IPS-18a (cell line): ENCODE measurements around the gene ULK3.

Experiments used
- H3K27ac ChIP-seq: one replicate; pipeline ENCODE4 v1.5.1; 2013; ENCODE audit warnings: low read length
- H3K27me3 ChIP-seq: one replicate; pipeline ENCODE4 v1.6.1; 2013; ENCODE audit warnings: mild to moderate bottlenecking, low read length; ENCODE audit not compliant: control insufficient read depth, insufficient read depth
- H3K36me3 ChIP-seq: one replicate; pipeline ENCODE4 v1.6.1; 2013; ENCODE audit warnings: low read depth, low read length; ENCODE audit not compliant: control insufficient read depth
- H3K4me1 ChIP-seq: one replicate; pipeline ENCODE4 v1.6.1; 2013; ENCODE audit warnings: low read depth, low read length; ENCODE audit not compliant: control insufficient read depth
- H3K4me3 ChIP-seq: one replicate; pipeline ENCODE4 v1.5.1; 2013; ENCODE audit warnings: low read length
- H3K9ac ChIP-seq: one replicate; pipeline ENCODE4 v1.6.1; 2013; ENCODE audit warnings: mild to moderate bottlenecking, low read length, moderate library complexity
- H3K9me3 ChIP-seq: one replicate; pipeline ENCODE4 v1.6.1; 2013; ENCODE audit warnings: low read depth, low read length; ENCODE audit not compliant: control insufficient read depth

The ULK3 gene

DNA sequence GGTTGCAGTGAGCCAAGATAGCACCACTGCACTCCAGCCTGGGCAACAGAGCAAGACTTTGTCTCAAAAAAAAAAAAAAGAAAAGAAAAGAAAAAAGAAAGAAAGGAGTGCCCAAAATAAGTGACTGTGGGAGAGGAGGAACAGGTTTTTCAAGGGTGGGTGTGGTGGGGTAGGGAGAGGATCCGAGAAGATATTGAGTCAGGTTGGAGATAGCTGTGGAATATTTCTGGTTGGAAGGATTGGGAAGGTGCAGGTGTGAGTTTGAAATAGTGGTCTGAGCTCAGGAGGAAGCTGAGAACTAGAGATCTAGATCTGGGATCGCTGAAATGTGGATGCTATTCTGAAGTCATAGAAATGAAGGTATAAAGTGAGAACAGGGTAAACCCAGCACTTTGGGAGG, 22.4 kb upstream of the ULK3 start:
- Histone ChIP-seq H3K4me3 (no peak overlapping the region), H3K9ac (no peak overlapping the region), H3K4me1 (no peaks in the 10 kb centered on the region), H3K9me3 (no peaks in the 10 kb centered on the region), H3K36me3 (no peaks in the 10 kb centered on the region), H3K27ac (no peak overlapping the region), H3K27me3 (no peaks in the 10 kb centered on the region)

DNA sequence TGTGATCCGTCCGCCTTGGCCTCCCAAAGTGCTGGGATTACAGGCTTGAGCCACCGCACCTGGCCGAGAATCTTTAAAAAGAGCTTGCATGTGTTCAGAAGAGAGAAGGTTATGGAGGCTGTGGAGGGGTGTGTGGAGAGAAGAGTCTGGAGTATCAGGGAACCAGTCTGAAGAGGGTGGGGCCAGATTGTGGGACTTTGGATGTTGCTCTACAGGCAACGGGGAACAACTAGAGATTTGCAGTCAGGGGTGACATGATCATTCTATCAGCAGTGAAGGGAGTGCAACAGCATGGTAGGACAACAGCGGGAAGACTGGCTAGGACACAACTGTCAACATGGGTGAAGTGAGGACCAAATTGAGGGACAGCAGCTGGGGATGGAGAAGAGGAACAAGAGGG, 21.3 kb upstream of the ULK3 start:
- H3K27ac ChIP-seq, result no peak overlapping the region
- H3K9me3 ChIP-seq, result no peaks in the 10 kb centered on the region
- H3K27me3 ChIP-seq, result no peaks in the 10 kb centered on the region
- no peaks in the 10 kb centered on the region for H3K36me3 ChIP-seq
- no peak overlapping the region for H3K4me3 ChIP-seq
- no peak overlapping the region for H3K9ac ChIP-seq
- no peaks in the 10 kb centered on the region for H3K4me1 ChIP-seq

DNA sequence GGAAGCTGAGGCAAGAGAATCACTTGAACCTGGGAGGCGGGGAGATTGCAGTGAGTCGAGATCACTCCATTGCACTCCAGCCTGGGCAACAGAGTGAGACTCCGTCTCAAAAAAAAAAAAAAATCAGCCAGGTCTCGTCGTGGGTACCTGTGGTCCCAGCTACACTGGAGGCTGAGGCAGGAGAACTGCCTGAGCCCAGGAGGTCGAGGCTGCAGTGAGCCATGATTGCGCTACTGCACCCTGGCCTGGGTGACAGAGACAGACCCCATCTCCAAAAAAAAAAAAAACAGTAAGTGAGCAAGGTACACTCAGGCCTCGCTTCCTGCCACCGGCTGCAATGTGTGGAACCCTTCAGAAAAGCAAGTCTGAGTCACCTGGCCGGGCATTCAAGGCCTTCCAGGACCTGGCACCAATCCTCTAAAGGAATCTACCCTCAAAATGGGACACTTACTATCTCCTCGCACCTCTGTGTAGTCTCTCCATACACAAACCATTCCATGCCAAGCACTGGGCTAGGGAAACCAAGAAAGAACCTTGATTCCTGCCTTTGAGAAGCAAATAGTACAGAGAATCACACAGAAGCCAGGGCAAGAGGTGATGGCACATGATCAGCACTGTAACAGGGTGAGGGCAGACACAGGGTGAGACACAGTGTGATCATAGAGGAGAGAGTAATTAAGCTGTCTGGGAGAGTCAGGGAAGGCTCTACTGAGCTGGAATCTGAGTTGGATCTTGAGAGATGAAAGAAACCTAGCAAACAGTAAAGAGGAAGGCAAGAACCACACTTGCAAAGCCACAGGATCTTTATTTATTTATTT, 20.5 kb upstream of the ULK3 start:
- H3K4me1 ChIP-seq, result no peaks in the 10 kb centered on the region
- H3K9me3 ChIP-seq, result no peaks in the 10 kb centered on the region
- H3K27me3 ChIP-seq, result no peaks in the 10 kb centered on the region
- no peak overlapping the region for H3K9ac ChIP-seq
- no peaks in the 10 kb centered on the region for H3K36me3 ChIP-seq
- no peak overlapping the region for H3K4me3 ChIP-seq
- H3K27ac ChIP-seq, result no peak overlapping the region

DNA sequence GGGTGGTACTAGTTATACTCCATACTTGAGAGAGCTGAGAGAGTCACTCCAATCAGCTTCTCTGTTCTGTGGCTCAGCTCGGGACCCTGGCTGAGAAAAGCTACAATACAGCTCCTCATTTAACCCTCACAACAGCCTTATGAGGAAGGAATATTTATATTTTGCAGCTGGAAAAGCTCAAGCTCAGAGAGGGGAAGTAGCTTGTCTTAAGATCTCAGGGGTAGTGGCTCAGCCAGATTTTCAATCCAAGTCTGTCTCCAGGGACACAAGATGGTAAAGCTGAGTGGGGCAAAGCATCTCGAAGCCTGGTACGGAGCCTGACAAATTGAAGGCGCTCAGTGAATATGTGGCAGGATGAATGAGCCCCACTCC, 15.4 kb upstream of the ULK3 start:
- H3K9ac ChIP-seq, result no peak overlapping the region
- H3K4me1 ChIP-seq, result no peaks in the 10 kb centered on the region
- no peak overlapping the region for H3K27ac ChIP-seq

DNA sequence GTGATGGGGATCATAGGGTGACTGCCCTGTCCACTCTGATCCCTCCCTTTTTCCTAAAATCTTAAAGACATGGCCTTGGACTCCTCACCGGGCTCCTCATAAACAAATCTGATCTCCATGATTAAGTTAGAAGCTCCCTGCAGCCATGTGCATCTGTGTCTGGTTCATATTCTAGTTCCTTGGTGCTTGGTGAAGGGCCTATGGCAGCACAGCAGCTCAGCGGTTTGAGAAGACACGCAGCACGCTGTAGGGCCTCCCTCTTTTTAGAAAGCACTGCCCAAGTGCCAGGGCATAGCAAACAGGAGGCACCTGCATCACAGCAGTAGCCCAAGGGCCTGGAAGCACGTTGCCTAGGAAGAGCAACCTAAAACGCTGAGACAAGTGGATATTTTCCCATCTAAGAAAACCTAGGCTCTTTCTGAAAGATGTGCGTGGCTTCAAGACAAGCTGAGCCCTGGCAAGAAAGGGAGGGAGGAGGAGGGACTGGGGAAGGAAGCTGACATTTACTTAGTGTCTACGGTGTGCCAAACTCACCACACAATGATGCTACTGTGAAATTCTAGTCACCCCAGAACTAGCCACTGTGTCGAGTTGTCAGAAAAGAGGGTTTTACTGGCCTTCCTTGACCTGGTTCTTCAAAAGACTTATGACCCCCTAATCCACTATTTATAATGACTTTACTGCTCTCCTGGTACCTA, 14.9 kb upstream of the ULK3 start:
- H3K9me3 ChIP-seq, result no peaks in the 10 kb centered on the region
- H3K36me3 ChIP-seq, result peaks cover 7% of the 10 kb centered on the region
- no peak overlapping the region for H3K27ac ChIP-seq
- no peaks in the 10 kb centered on the region for H3K4me1 ChIP-seq
- no peaks in the 10 kb centered on the region for H3K27me3 ChIP-seq
- no peak overlapping the region for H3K4me3 ChIP-seq
- H3K9ac ChIP-seq, result no peak overlapping the region

More for the DNA sequence above, 15.4 kb upstream of the ULK3 start:
- Histone ChIP-seq H3K9me3 (no peaks in the 10 kb centered on the region), H3K27me3 (no peaks in the 10 kb centered on the region), H3K36me3 (peaks cover 1% of the 10 kb centered on the region), H3K4me3 (no peak overlapping the region)

DNA sequence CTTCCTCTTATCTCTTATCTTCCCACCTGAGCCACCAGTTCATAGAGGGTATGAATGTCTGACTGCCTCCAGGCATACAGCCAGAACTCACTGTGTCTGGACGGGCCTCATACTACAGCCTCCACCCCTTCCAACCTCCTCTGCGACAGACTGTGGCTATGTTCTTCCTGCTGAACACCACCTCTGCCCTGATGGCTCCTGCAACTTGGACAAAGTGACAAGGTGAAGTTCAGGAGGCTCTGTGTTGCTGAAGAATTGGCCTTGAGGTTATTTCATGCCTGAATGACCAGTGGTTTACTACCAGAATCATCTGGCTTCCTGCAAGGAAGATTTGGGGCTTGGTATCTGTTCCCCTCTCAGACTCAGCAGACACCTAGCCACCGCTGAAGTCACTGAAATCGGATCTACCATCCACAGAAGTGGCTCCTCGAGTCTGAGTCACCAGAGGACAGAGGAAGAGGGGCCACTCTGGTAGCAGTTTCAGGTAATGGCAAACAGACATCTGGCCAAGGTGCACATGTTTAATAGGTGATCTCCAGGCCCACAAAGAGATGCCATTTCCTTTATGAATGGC, 14.2 kb upstream of the ULK3 start:
- no peaks in the 10 kb centered on the region for H3K4me1 ChIP-seq
- no peak overlapping the region for H3K4me3 ChIP-seq
- H3K9me3 ChIP-seq, result no peaks in the 10 kb centered on the region
- no peaks in the 10 kb centered on the region for H3K27me3 ChIP-seq
- H3K36me3 ChIP-seq, result peaks cover 13% of the 10 kb centered on the region
- H3K27ac ChIP-seq, result no peak overlapping the region
- H3K9ac ChIP-seq, result no peak overlapping the region

DNA sequence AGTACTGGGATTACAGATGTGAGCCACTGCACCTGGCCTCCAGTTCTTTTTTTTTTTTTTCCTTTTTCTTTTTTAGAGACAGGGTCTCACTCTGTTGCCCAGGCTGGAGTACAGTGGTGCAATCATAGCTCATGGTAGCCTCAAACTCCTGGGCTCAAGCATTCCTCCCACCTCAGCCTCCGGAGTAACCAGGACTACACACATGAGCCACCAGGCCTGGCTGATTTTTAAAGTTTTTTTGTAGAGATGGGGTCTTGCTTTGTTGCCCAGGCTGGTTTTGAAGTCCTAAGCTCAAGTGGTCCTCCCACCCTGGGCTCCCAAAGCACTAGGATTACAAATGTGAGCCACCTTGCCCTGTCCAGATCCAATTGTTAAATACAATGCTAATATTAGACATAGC, 13.6 kb upstream of the ULK3 start:
- Histone ChIP-seq H3K4me3 (no peak overlapping the region), H3K9ac (no peak overlapping the region), H3K4me1 (no peaks in the 10 kb centered on the region), H3K9me3 (no peaks in the 10 kb centered on the region), H3K27me3 (no peaks in the 10 kb centered on the region), H3K36me3 (peaks cover 20% of the 10 kb centered on the region), H3K27ac (no peak overlapping the region)

DNA sequence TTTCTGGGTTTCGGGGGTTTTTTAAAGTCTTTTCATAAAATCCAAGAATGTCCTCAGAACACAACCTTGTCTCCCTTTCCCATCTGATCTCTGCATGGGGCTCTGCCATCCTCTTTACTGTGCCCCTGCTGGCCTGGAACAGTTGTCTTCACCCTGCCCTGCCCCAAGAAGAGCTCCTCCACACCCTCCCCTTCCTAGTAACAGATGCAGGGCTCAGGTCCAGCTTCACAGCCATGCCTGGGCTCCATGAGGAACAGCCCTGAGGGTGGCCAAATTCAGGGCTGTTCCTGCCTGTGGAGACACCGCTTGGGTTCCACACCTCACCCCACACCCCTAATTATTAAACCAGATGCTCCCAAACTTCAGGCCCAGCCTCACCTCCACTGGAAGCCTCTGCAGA, 12.9 kb upstream of the ULK3 start:
- H3K27me3 ChIP-seq, result no peaks in the 10 kb centered on the region
- H3K27ac ChIP-seq, result no peak overlapping the region

DNA sequence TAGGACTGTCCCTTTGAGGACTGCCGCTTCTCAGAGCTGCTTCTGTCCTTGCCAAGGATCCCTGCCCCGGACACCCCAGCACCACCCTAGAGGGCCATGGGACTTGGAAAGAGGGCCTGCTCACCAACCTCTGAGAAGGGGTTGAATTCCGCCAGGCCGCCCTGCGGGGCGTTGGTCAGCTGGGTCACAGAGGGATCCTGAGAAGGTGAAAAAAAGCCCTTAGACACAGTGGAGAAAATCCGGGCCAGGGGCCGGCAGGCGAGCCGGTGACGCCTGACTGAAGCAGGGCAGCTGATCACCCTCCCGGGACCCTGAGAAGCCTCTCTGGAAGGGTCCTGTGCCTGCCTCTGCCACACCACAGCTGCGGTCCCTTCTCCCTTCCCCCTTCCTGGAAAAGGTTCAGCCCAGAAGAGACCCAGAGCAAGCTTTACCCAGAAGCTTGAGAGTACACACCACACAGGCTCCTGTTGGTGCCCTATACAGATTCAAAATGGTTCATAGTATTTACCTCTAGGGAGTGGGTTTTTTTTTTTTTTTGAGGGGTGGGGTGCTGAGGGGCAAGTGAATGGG, 11.6 kb upstream of the ULK3 start:
- Histone ChIP-seq H3K4me1 (no peaks in the 10 kb centered on the region), H3K9me3 (no peaks in the 10 kb centered on the region), H3K4me3 (no peak overlapping the region), H3K27me3 (no peaks in the 10 kb centered on the region), H3K36me3 (peaks cover 27% of the 10 kb centered on the region), H3K27ac (no peak overlapping the region), H3K9ac (no peak overlapping the region)

More for the DNA sequence above, 12.9 kb upstream of the ULK3 start:
- H3K4me3 ChIP-seq, result no peak overlapping the region
- H3K36me3 ChIP-seq, result peaks cover 26% of the 10 kb centered on the region
- H3K9ac ChIP-seq, result no peak overlapping the region
- H3K4me1 ChIP-seq, result no peaks in the 10 kb centered on the region
- no peaks in the 10 kb centered on the region for H3K9me3 ChIP-seq

DNA sequence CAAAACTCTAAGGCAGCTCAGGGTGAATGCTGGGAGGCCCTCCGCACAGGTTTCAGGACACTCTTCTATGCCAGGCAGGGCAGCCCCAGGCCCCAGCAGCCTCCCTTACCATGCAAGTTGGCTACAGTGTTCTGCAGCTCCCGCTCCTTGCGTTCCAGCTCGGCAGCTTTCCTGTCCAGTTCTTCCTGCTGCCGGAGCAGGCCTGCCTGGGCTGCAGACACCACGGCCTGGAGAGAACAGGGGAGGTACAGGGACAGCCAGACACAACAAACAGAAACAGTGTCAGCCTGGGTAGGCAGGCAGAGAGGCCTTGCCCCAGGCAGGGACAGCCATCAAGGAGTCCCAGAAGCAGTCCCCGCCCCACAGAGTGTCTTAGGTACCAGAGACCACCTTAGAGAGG, 9.0 kb upstream of the ULK3 start:
- H3K27ac ChIP-seq, result no peak overlapping the region

DNA sequence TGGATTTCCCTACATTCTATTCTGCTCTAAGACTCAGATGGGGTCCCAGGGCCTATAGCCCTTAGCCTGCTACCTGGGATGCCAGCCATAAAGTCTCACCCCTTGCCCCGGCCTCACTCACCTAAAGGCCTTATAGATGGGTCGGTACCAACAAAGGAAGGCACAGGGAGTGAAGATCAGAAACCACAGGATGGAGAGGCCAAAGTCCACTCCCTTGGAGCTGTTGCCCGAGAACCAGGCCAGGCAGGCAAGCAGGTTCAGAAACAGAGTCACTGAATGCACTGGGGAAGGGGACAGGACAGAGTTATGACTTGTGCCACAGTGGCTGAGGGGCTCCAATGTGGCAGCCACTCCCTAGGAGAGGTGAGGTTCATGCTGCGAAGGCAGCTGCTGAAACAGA, 7.4 kb upstream of the ULK3 start:
- H3K4me3 ChIP-seq, result no peak overlapping the region
- H3K9ac ChIP-seq, result no peak overlapping the region
- H3K36me3 ChIP-seq, result peaks cover 34% of the 10 kb centered on the region
- no peaks in the 10 kb centered on the region for H3K9me3 ChIP-seq
- no peak overlapping the region for H3K27ac ChIP-seq
- H3K27me3 ChIP-seq, result no peaks in the 10 kb centered on the region
- H3K4me1 ChIP-seq, result no peaks in the 10 kb centered on the region

More for the DNA sequence above, 9.0 kb upstream of the ULK3 start:
- Histone ChIP-seq H3K9ac (no peak overlapping the region), H3K27me3 (no peaks in the 10 kb centered on the region), H3K4me3 (no peak overlapping the region), H3K9me3 (no peaks in the 10 kb centered on the region), H3K36me3 (peaks cover 34% of the 10 kb centered on the region), H3K4me1 (no peaks in the 10 kb centered on the region)
